T-helper 17 cell (primary cell): ENCODE measurements around the gene NUP160. TPM values are rescaled to one million over a fixed set of nuclear protein-coding genes. Genes with fewer than 3 reads are reported as not detected.
A peak's percentile ranks its signal among the peaks of the same experiment; 100 is the strongest.
"Not testable (repeated sequence)": the region's sequence is repeated elsewhere in the genome, so short reads cannot be mapped to it uniquely, and the experiment has no call there.

Experiments used
- ATAC-seq: fragments of 150-1000 bp; cut with Tn5 transposase; 2 replicates; pipeline ENCODE4 v1.10.0; 2021; ENCODE audit warnings: mild to moderate bottlenecking, moderate library complexity
- DNase-seq, 3 donors: peaks; one replicate each; pipeline versions ENCODE4 v3.0.0 to v3.0.0-alpha.2; 2020 to 2021
- H3K9me3 ChIP-seq: one replicate; pipeline ENCODE4 v1.7.0; 2013; ENCODE audit warnings: low read length, mild to moderate bottlenecking; ENCODE audit not compliant: control insufficient read depth, poor library complexity, severe bottlenecking
- H3K27ac Mint-ChIP-seq: one replicate; pipeline ENCODE4 v1.8.0; 2022; ENCODE audit warnings: mild to moderate bottlenecking, moderate library complexity, mixed read lengths
- H3K27me3 Mint-ChIP-seq: one replicate; pipeline ENCODE4 v1.8.0; 2022; ENCODE audit warnings: mixed read lengths
- H3K36me3 Mint-ChIP-seq: one replicate; pipeline ENCODE4 v1.8.0; 2022; ENCODE audit warnings: low read depth, mixed read lengths
- H3K4me1 Mint-ChIP-seq: one replicate; pipeline ENCODE4 v1.8.0; 2022; ENCODE audit warnings: mild to moderate bottlenecking, mixed read lengths
- H3K4me3 Mint-ChIP-seq: one replicate; pipeline ENCODE4 v1.8.0; 2022; ENCODE audit warnings: mild to moderate bottlenecking, moderate library complexity, mixed read lengths
- total RNA-seq, 4 donors: library from RNA in 2 of 4; stranded (reverse) in 2 of 4; gene quantifications; one replicate each; pipeline ENCODE4 v1.2.3 and lab custom pipeline; 2022 to 2026

NUP160 gene
- total RNA-seq, 2 donors from 2014 or later = 50.0 to 54.6 TPM

GRCh38 chr11:47797633-47798032 lies 50.5 kb downstream of the NUP160 start:
- Mint-ChIP-seq H3K4me3 (no peak overlapping the region), H3K27ac (no peak overlapping the region), H3K36me3 (peaks cover 7% of the 10 kb centered on the region), H3K4me1 (peaks cover 5% of the 10 kb centered on the region), H3K27me3 (no peaks in the 10 kb centered on the region)
- DNase-seq (no peak), ATAC-seq (no peak)
- H3K9me3 ChIP-seq = no peaks in the 10 kb centered on the region

- no peak overlapping the region for H3K4me3 Mint-ChIP-seq
- no peak for DNase-seq
- H3K9me3 ChIP-seq = no peaks in the 10 kb centered on the region
- no peak overlapping the region for H3K27ac Mint-ChIP-seq
- no peaks in the 10 kb centered on the region for H3K36me3 Mint-ChIP-seq
- ATAC-seq = no peak
- no peaks in the 10 kb centered on the region for H3K27me3 Mint-ChIP-seq
- no peaks in the 10 kb centered on the region for H3K4me1 Mint-ChIP-seq
These were observed 56.2 kb downstream of the NUP160 start for GRCh38 chr11:47791774-47792430.

GRCh38 chr11:47790017-47790416 lies 58.1 kb downstream of the NUP160 start:
- not testable (repeated sequence) for DNase-seq, H3K9me3 ChIP-seq, H3K27me3 Mint-ChIP-seq, H3K4me1 Mint-ChIP-seq, H3K27ac Mint-ChIP-seq, ATAC-seq, H3K4me3 Mint-ChIP-seq, H3K36me3 Mint-ChIP-seq

- no peak for DNase-seq
- Mint-ChIP-seq H3K27me3 (no peaks in the 10 kb centered on the region), H3K4me1 (peaks cover 2% of the 10 kb centered on the region), H3K36me3 (peaks cover 4% of the 10 kb centered on the region), H3K27ac (no peak overlapping the region), H3K4me3 (no peak overlapping the region)
- no peaks in the 10 kb centered on the region for H3K9me3 ChIP-seq
- ATAC-seq = no peak
These were observed 60.0 kb downstream of the NUP160 start for GRCh38 chr11:47788181-47788580.

- no peak for DNase-seq
- Mint-ChIP-seq H3K4me3 (no peak overlapping the region), H3K36me3 (peaks cover 4% of the 10 kb centered on the region), H3K27ac (peak overlapping the region; percentile 43), H3K4me1 (peaks cover 2% of the 10 kb centered on the region), H3K27me3 (no peaks in the 10 kb centered on the region)
- ATAC-seq = no peak
- no peaks in the 10 kb centered on the region for H3K9me3 ChIP-seq
These were observed 61.8 kb downstream of the NUP160 start for GRCh38 chr11:47786373-47786772.

GRCh38 chr11:47784785-47785381 lies 63.3 kb downstream of the NUP160 start:
- no peak for DNase-seq
- no peak for ATAC-seq
- Mint-ChIP-seq H3K27me3 (no peaks in the 10 kb centered on the region), H3K4me3 (no peak overlapping the region), H3K27ac (no peak overlapping the region), H3K36me3 (peaks cover 4% of the 10 kb centered on the region), H3K4me1 (peaks cover 2% of the 10 kb centered on the region)
- H3K9me3 ChIP-seq = no peaks in the 10 kb centered on the region

GRCh38 chr11:47783087-47783610 lies 65.0 kb downstream of the NUP160 start:
- Mint-ChIP-seq H3K36me3 (peaks cover 4% of the 10 kb centered on the region), H3K4me3 (no peak overlapping the region)

GRCh38 chr11:47778878-47779483 lies 69.2 kb downstream of the NUP160 start:
- H3K9me3 ChIP-seq = no peaks in the 10 kb centered on the region
- Mint-ChIP-seq H3K36me3 (no peaks in the 10 kb centered on the region), H3K4me3 (no peak overlapping the region), H3K4me1 (no peaks in the 10 kb centered on the region), H3K27ac (no peak overlapping the region), H3K27me3 (no peaks in the 10 kb centered on the region)
- DNase-seq (no peak), ATAC-seq (no peak)

More at GRCh38 chr11:47783087-47783610, 65.0 kb downstream of the NUP160 start:
- Mint-ChIP-seq H3K4me1 (peaks cover 2% of the 10 kb centered on the region), H3K27me3 (no peaks in the 10 kb centered on the region), H3K27ac (peak overlapping the region; percentile 39)
- DNase-seq (no peak), ATAC-seq (no peak)
- H3K9me3 ChIP-seq = no peaks in the 10 kb centered on the region

GRCh38 chr11:47775240-47775869 lies 72.8 kb downstream of the NUP160 start:
- H3K27me3 Mint-ChIP-seq = no peaks in the 10 kb centered on the region
- H3K4me3 Mint-ChIP-seq = no peak overlapping the region
- no peak for ATAC-seq
- peak overlapping the region; percentile 29 for H3K27ac Mint-ChIP-seq
- H3K9me3 ChIP-seq = no peaks in the 10 kb centered on the region
- H3K4me1 Mint-ChIP-seq = no peaks in the 10 kb centered on the region
- H3K36me3 Mint-ChIP-seq = no peaks in the 10 kb centered on the region
- DNase-seq = no peak

- Mint-ChIP-seq H3K4me3 (no peak overlapping the region), H3K4me1 (no peaks in the 10 kb centered on the region), H3K27ac (no peak overlapping the region), H3K36me3 (no peaks in the 10 kb centered on the region), H3K27me3 (no peaks in the 10 kb centered on the region)
- DNase-seq (no peak), ATAC-seq (no peak)
- H3K9me3 ChIP-seq = no peaks in the 10 kb centered on the region
These were observed 74.3 kb downstream of the NUP160 start for GRCh38 chr11:47773882-47774281.

GRCh38 chr11:47769556-47769955 lies 78.6 kb downstream of the NUP160 start:
- H3K9me3 ChIP-seq, ATAC-seq, H3K36me3 Mint-ChIP-seq, H3K27ac Mint-ChIP-seq, DNase-seq, H3K27me3 Mint-ChIP-seq: not testable (repeated sequence)
- Mint-ChIP-seq H3K4me3 (peak overlapping the region; percentile 68), H3K4me1 (peaks cover 16% of the 10 kb centered on the region)

- H3K9me3 ChIP-seq = no peaks in the 10 kb centered on the region
- peak overlapping the region; percentile 95 for H3K4me3 Mint-ChIP-seq
- no peak for DNase-seq
- no peaks in the 10 kb centered on the region for H3K27me3 Mint-ChIP-seq
- peak overlapping the region; percentile 99 for H3K27ac Mint-ChIP-seq
- peaks cover 2% of the 10 kb centered on the region for H3K36me3 Mint-ChIP-seq
- H3K4me1 Mint-ChIP-seq = peaks cover 16% of the 10 kb centered on the region
- no peak for ATAC-seq
These were observed 80.0 kb downstream of the NUP160 start for GRCh38 chr11:47768101-47768612.
